SK-N-SH (cell line): ENCODE data around the gene WSB2. TPM values are rescaled to one million over a fixed set of nuclear protein-coding genes. Genes with fewer than 3 reads are reported as not detected.

Experiments used
- polyA plus RNA-seq, 3 experiments: library from polyadenylated mRNA; depleted of rRNA; stranded (reverse); fragments of >200 nt; gene quantifications; 2 replicates each; pipeline ENCODE4 v1.2.3, GENCODE V29; 2012
- small RNA-seq, 7 experiments: library from RNA; depleted of rRNA; stranded (forward); fragments of <200 nt; gene quantifications; one replicate each; pipeline ENCODE3, GENCODE V24; 2012

WSB2 gene
- polyA plus RNA-seq, 1 of the 3 experiments (the other 2 are of a cell fraction): 54.4 TPM

Small RNAs within 50 kb of the gene (small RNA-seq; reads per million reads assigned to genes)
- gene AC131159.1: 0 reads per million in 7 experiments

Other genes starting within 250 kb of the WSB2 start
- gene KSR2, start 92.2 kb downstream of the WSB2 start, polyA plus RNA-seq (2012; rRNA removed): 0.12 and 0.15 TPM in 2 replicates
- gene RFC5, start 44.5 kb downstream of the WSB2 start, polyA plus RNA-seq (2012; rRNA removed): 15.3 and 16.0 TPM in 2 replicates
- 12.5 and 21.2 TPM in 2 replicates for gene VSIG10, start 42.8 kb upstream of the WSB2 start, polyA plus RNA-seq (2012; rRNA removed)
- 186 and 219 TPM in 2 replicates for gene PEBP1, start 74.9 kb upstream of the WSB2 start, polyA plus RNA-seq (2012; rRNA removed)